PC-3 (cell line): ENCODE measurements around the gene HS2ST1.

ENCODE experiments used
- CTCF ChIP-seq: fragments of 300-600 bp; sonication (generic); conservative IDR thresholded peaks from 2 replicates; pipeline ENCODE4 v1.5.1; 2017; ENCODE audit warnings: antibody characterized with exemption, low read depth, mild to moderate bottlenecking, low read length
- EZH2phosphoT487 ChIP-seq: fragments of 300-600 bp; sonication (generic); IDR thresholded peaks from 2 replicates; pipeline ENCODE4 v1.6.1; 2018; ENCODE audit warnings: mild to moderate bottlenecking, antibody characterized with exemption, low read length, borderline replicate concordance

GRCh38 chr1:87024936-87025540, 110.6 kb downstream of the HS2ST1 start:
- TF ChIP-seq CTCF, result peak; percentile 73
- no peak for TF ChIP-seq EZH2phosphoT487
